ENCODE measurements around the gene KCNMB1.

The KCNMB1 gene

DNA sequence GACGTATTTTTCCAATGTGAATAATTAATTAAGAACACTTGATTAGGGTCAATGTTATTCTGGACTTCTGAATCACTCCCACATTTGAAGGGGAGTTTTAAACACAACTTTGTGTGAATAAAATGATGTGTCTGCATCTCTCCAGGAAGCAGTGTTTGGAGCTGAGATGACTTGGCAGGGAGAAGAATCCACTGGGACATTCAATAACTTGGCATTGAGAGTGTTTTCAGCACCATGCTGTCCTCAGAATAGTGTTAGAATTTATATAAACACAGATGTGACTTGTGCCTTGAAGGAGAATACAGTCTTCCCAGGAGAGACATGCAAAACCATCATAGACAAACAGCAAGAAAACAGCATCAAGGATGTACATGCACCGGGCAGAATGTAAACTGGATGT is 32.7 kb upstream of the KCNMB1 start:
- Histone ChIP-seq H3K9me2 (replicated peaks; ENCODE audit: insufficient read depth, low read length) (no peaks in the 10 kb centered on the region), H4K20me1 (ENCODE audit: low read depth, low read length) (no peaks in the 10 kb centered on the region), H3K79me2 (ENCODE audit: insufficient read depth, low read length) (no peaks in the 10 kb centered on the region), H3K27ac (ENCODE audit: low read depth, low read length) (no peak overlapping the region), H3K4me3 (ENCODE audit: insufficient read depth, low read length, poor library complexity, severe bottlenecking) (no peak overlapping the region), H2AFZ (ENCODE audit: low read depth, low read length, severe bottlenecking) (no peak overlapping the region), H3K27me3 (ENCODE audit: low read length) (no peaks in the 10 kb centered on the region), H3K9me3 (ENCODE audit: insufficient read depth, low read length) (no peaks in the 10 kb centered on the region), H3K4me2 (ENCODE audit: low read depth, low read length, poor library complexity, severe bottlenecking) (no peak overlapping the region), H3K9ac (ENCODE audit: low read length) (no peak overlapping the region), H3F3A (ENCODE audit: insufficient read depth) (no peaks in the 10 kb centered on the region), H3K36me3 (ENCODE audit: low read length) (no peaks in the 10 kb centered on the region)
- TF ChIP-seq CTCF (IDR thresholded peaks at IDR 0.05; ENCODE audit: insufficient read depth, low read length, poor library complexity, severe bottlenecking) (no peak), EZH2phosphoT487 (conservative IDR thresholded peaks at IDR 0.05; ENCODE audit: low read length) (no peak)

GRCh38 chr5:170420806-170421412 is 31.7 kb upstream of the KCNMB1 start:
- Histone ChIP-seq H3F3A (ENCODE audit: insufficient read depth) (no peaks in the 10 kb centered on the region), H3K36me3 (ENCODE audit: low read length) (no peaks in the 10 kb centered on the region), H3K4me3 (ENCODE audit: insufficient read depth, low read length, poor library complexity, severe bottlenecking) (no peak overlapping the region), H3K9me2 (replicated peaks; ENCODE audit: insufficient read depth, low read length) (no peaks in the 10 kb centered on the region), H3K27ac (ENCODE audit: low read depth, low read length) (no peak overlapping the region), H4K20me1 (ENCODE audit: low read depth, low read length) (no peaks in the 10 kb centered on the region), H3K27me3 (ENCODE audit: low read length) (no peaks in the 10 kb centered on the region), H3K79me2 (ENCODE audit: insufficient read depth, low read length) (no peaks in the 10 kb centered on the region), H3K9ac (ENCODE audit: low read length) (no peak overlapping the region), H2AFZ (ENCODE audit: low read depth, low read length, severe bottlenecking) (no peak overlapping the region), H3K4me2 (ENCODE audit: low read depth, low read length, poor library complexity, severe bottlenecking) (no peak overlapping the region), H3K9me3 (ENCODE audit: insufficient read depth, low read length) (no peaks in the 10 kb centered on the region)
- no peak for TF ChIP-seq EZH2phosphoT487 (conservative IDR thresholded peaks at IDR 0.05; ENCODE audit: low read length)
- TF ChIP-seq CTCF (IDR thresholded peaks at IDR 0.05; ENCODE audit: insufficient read depth, low read length, poor library complexity, severe bottlenecking): peak; percentile 56

DNA sequence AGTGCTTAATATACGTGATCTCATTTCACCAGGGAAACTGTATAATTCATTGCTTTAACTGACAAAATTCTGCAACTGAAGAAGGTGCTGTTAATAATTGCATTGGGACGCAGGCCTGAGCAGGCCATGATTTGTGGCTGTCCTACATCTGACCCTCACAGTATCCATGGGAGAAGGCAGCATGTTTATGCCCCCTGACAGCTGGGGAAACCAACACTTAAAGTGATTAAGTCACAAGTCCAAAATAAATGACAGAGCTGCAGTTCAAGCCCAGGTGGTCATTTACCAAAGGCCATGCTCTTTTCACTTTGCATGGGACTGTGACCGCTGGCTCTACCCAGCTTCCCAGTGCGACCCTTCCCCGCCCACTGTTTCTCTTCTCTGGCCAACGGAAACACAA is 30.5 kb upstream of the KCNMB1 start:
- H3K36me3 ChIP-seq (ENCODE audit: low read length): no peaks in the 10 kb centered on the region
- no peaks in the 10 kb centered on the region for H4K20me1 ChIP-seq (ENCODE audit: low read depth, low read length)
- H3F3A ChIP-seq (ENCODE audit: insufficient read depth): no peaks in the 10 kb centered on the region
- H3K79me2 ChIP-seq (ENCODE audit: insufficient read depth, low read length): no peaks in the 10 kb centered on the region
- no peak overlapping the region for H2AFZ ChIP-seq (ENCODE audit: low read depth, low read length, severe bottlenecking)
- H3K4me3 ChIP-seq (ENCODE audit: insufficient read depth, low read length, poor library complexity, severe bottlenecking): no peak overlapping the region
- no peak for TF ChIP-seq EZH2phosphoT487 (conservative IDR thresholded peaks at IDR 0.05; ENCODE audit: low read length)
- no peak for TF ChIP-seq CTCF (IDR thresholded peaks at IDR 0.05; ENCODE audit: insufficient read depth, low read length, poor library complexity, severe bottlenecking)
- no peaks in the 10 kb centered on the region for H3K9me2 ChIP-seq (replicated peaks; ENCODE audit: insufficient read depth, low read length)
- no peak overlapping the region for H3K9ac ChIP-seq (ENCODE audit: low read length)
- H3K27me3 ChIP-seq (ENCODE audit: low read length): no peaks in the 10 kb centered on the region
- no peak overlapping the region for H3K4me2 ChIP-seq (ENCODE audit: low read depth, low read length, poor library complexity, severe bottlenecking)
- no peak overlapping the region for H3K27ac ChIP-seq (ENCODE audit: low read depth, low read length)
- no peaks in the 10 kb centered on the region for H3K9me3 ChIP-seq (ENCODE audit: insufficient read depth, low read length)

Data from SU-DHL-6 (cell line).